Stimulated activated naive CD8-positive, alpha-beta T cell treated with anti-CD3 and anti-CD28 coated beads, Interleukin-15, Interleukin-2, amounts not matched to agents 100 ng/mL and 50 ng/mL, for 24 hours (primary cell): ENCODE data around the gene SCTR.
"Not testable (repeated sequence)": the region's sequence is repeated elsewhere in the genome, so short reads cannot be mapped to it uniquely, and the experiment has no call there.

Experiments used
- H3K27ac Mint-ChIP-seq: one replicate; pipeline ENCODE4 v1.8.0; 2021; ENCODE audit warnings: mild to moderate bottlenecking, mixed read lengths
- H3K27me3 Mint-ChIP-seq: one replicate; pipeline ENCODE4 v1.8.0; 2021; ENCODE audit warnings: mixed read lengths
- H3K36me3 Mint-ChIP-seq: one replicate; pipeline ENCODE4 v1.8.0; 2021; ENCODE audit warnings: low read depth, mixed read lengths
- H3K4me1 Mint-ChIP-seq: one replicate; pipeline ENCODE4 v1.8.0; 2021; ENCODE audit warnings: low read depth, mixed read lengths
- H3K4me3 Mint-ChIP-seq: one replicate; pipeline ENCODE4 v1.8.0; 2021; ENCODE audit warnings: mild to moderate bottlenecking, mixed read lengths
- H3K9me3 Mint-ChIP-seq: one replicate; pipeline ENCODE4 v1.8.0; 2021; ENCODE audit warnings: mixed read lengths

Gene SCTR

GRCh38 chr2:119419803-119420508 is 104.3 kb downstream of the SCTR start:
- no peaks in the 10 kb centered on the region for H3K36me3 Mint-ChIP-seq
- H3K9me3 Mint-ChIP-seq, result no peaks in the 10 kb centered on the region
- H3K27me3 Mint-ChIP-seq, result peaks cover 17% of the 10 kb centered on the region

GRCh38 chr2:119419065-119419464 is 105.2 kb downstream of the SCTR start:
- H3K4me1 Mint-ChIP-seq, result peaks cover 15% of the 10 kb centered on the region
- H3K36me3 Mint-ChIP-seq, result no peaks in the 10 kb centered on the region
- no peaks in the 10 kb centered on the region for H3K9me3 Mint-ChIP-seq
- no peak overlapping the region for H3K4me3 Mint-ChIP-seq
- peaks cover 15% of the 10 kb centered on the region for H3K27me3 Mint-ChIP-seq
- H3K27ac Mint-ChIP-seq, result no peak overlapping the region

More at GRCh38 chr2:119419803-119420508, 104.3 kb downstream of the SCTR start:
- Mint-ChIP-seq H3K4me3 (no peak overlapping the region), H3K27ac (no peak overlapping the region), H3K4me1 (peaks cover 9% of the 10 kb centered on the region)

GRCh38 chr2:119417908-119418307 is 106.4 kb downstream of the SCTR start:
- Mint-ChIP-seq H3K27ac (no peak overlapping the region), H3K36me3 (no peaks in the 10 kb centered on the region), H3K4me3 (no peak overlapping the region), H3K27me3 (peaks cover 11% of the 10 kb centered on the region), H3K4me1 (peaks cover 15% of the 10 kb centered on the region), H3K9me3 (no peaks in the 10 kb centered on the region)

GRCh38 chr2:119416299-119416923 is 107.9 kb downstream of the SCTR start:
- no peaks in the 10 kb centered on the region for H3K9me3 Mint-ChIP-seq
- no peaks in the 10 kb centered on the region for H3K36me3 Mint-ChIP-seq
- H3K4me3 Mint-ChIP-seq, result no peak overlapping the region
- peaks cover 15% of the 10 kb centered on the region for H3K4me1 Mint-ChIP-seq
- H3K27me3 Mint-ChIP-seq, result peaks cover 10% of the 10 kb centered on the region
- no peak overlapping the region for H3K27ac Mint-ChIP-seq

GRCh38 chr2:119415630-119416029 is 108.7 kb downstream of the SCTR start:
- peaks cover 12% of the 10 kb centered on the region for H3K27me3 Mint-ChIP-seq
- H3K9me3 Mint-ChIP-seq, result no peaks in the 10 kb centered on the region
- peaks cover 15% of the 10 kb centered on the region for H3K4me1 Mint-ChIP-seq
- peak overlapping the region; percentile 26 for H3K27ac Mint-ChIP-seq
- no peak overlapping the region for H3K4me3 Mint-ChIP-seq
- no peaks in the 10 kb centered on the region for H3K36me3 Mint-ChIP-seq

GRCh38 chr2:119414894-119415293 is 109.4 kb downstream of the SCTR start:
- no peak overlapping the region for H3K4me3 Mint-ChIP-seq
- H3K4me1 Mint-ChIP-seq, result peaks cover 15% of the 10 kb centered on the region
- peaks cover 10% of the 10 kb centered on the region for H3K27me3 Mint-ChIP-seq
- H3K27ac Mint-ChIP-seq, result no peak overlapping the region
- H3K9me3 Mint-ChIP-seq, result no peaks in the 10 kb centered on the region
- no peaks in the 10 kb centered on the region for H3K36me3 Mint-ChIP-seq

- Mint-ChIP-seq H3K4me1 (peaks cover 2% of the 10 kb centered on the region), H3K4me3 (no peak overlapping the region), H3K27me3 (peaks cover 10% of the 10 kb centered on the region), H3K36me3 (no peaks in the 10 kb centered on the region), H3K9me3 (no peaks in the 10 kb centered on the region), H3K27ac (no peak overlapping the region)
Measured at GRCh38 chr2:119409506-119409905, 114.8 kb downstream of the SCTR start.

GRCh38 chr2:119408221-119408619 is 116.1 kb downstream of the SCTR start:
- no peaks in the 10 kb centered on the region for H3K9me3 Mint-ChIP-seq
- H3K4me1 Mint-ChIP-seq, result no peaks in the 10 kb centered on the region
- no peaks in the 10 kb centered on the region for H3K36me3 Mint-ChIP-seq
- H3K27me3 Mint-ChIP-seq, result peaks cover 10% of the 10 kb centered on the region
- no peak overlapping the region for H3K4me3 Mint-ChIP-seq
- no peak overlapping the region for H3K27ac Mint-ChIP-seq

- Mint-ChIP-seq H3K36me3 (no peaks in the 10 kb centered on the region), H3K9me3 (no peaks in the 10 kb centered on the region), H3K27ac (no peak overlapping the region), H3K4me3 (no peak overlapping the region), H3K27me3 (peaks cover 10% of the 10 kb centered on the region), H3K4me1 (no peaks in the 10 kb centered on the region)
Measured at GRCh38 chr2:119407430-119408220, 116.7 kb downstream of the SCTR start.

- H3K9me3 Mint-ChIP-seq, result no peaks in the 10 kb centered on the region
- H3K4me1 Mint-ChIP-seq, result no peaks in the 10 kb centered on the region
- H3K27me3 Mint-ChIP-seq, result peaks cover 3% of the 10 kb centered on the region
Measured at GRCh38 chr2:119405151-119405550, 119.1 kb downstream of the SCTR start.

GRCh38 chr2:119403618-119404017 is 120.7 kb downstream of the SCTR start:
- H3K9me3 Mint-ChIP-seq, H3K27me3 Mint-ChIP-seq, H3K27ac Mint-ChIP-seq, H3K36me3 Mint-ChIP-seq, H3K4me1 Mint-ChIP-seq, H3K4me3 Mint-ChIP-seq: not testable (repeated sequence)

More at GRCh38 chr2:119405151-119405550, 119.1 kb downstream of the SCTR start:
- Mint-ChIP-seq H3K27ac (no peak overlapping the region), H3K36me3 (no peaks in the 10 kb centered on the region), H3K4me3 (no peak overlapping the region)

- no peaks in the 10 kb centered on the region for H3K4me1 Mint-ChIP-seq
- peaks cover 3% of the 10 kb centered on the region for H3K27me3 Mint-ChIP-seq
- no peaks in the 10 kb centered on the region for H3K9me3 Mint-ChIP-seq
- no peaks in the 10 kb centered on the region for H3K36me3 Mint-ChIP-seq
- H3K4me3 Mint-ChIP-seq, result no peak overlapping the region
- H3K27ac Mint-ChIP-seq, result no peak overlapping the region
Measured at GRCh38 chr2:119402645-119403560, 121.4 kb downstream of the SCTR start.

GRCh38 chr2:119402106-119402505 is 122.2 kb downstream of the SCTR start:
- no peaks in the 10 kb centered on the region for H3K4me1 Mint-ChIP-seq
- H3K27me3 Mint-ChIP-seq, result peaks cover 3% of the 10 kb centered on the region
- no peaks in the 10 kb centered on the region for H3K9me3 Mint-ChIP-seq
- H3K36me3 Mint-ChIP-seq, result no peaks in the 10 kb centered on the region
- H3K4me3 Mint-ChIP-seq, result no peak overlapping the region
- no peak overlapping the region for H3K27ac Mint-ChIP-seq

- H3K9me3 Mint-ChIP-seq, result no peaks in the 10 kb centered on the region
Measured at GRCh38 chr2:119397196-119397595, 127.1 kb downstream of the SCTR start.

More at GRCh38 chr2:119397196-119397595, 127.1 kb downstream of the SCTR start:
- Mint-ChIP-seq H3K4me1 (no peaks in the 10 kb centered on the region), H3K36me3 (no peaks in the 10 kb centered on the region), H3K27me3 (no peaks in the 10 kb centered on the region), H3K4me3 (no peak overlapping the region), H3K27ac (no peak overlapping the region)
